A549 (cell line): ENCODE data around the gene CALN1.

Experiments used
- CHD2 ChIP-seq: fragments of 150-350 bp; IDR thresholded peaks from 2 replicates; pipeline ENCODE4 v1.6.1; 2014; ENCODE audit warnings: low read length; ENCODE audit not compliant: partially characterized antibody
- E2F6 ChIP-seq: IDR thresholded peaks from 2 replicates; pipeline ENCODE4 v1.6.1; 2012; ENCODE audit warnings: low read depth, borderline replicate concordance
- FOSB ChIP-seq: fragments of 250-450 bp; sonication (Bioruptor Pico); IDR thresholded peaks from 2 replicates; pipeline ENCODE4 v1.5.0; 2020; ENCODE audit warnings: mild to moderate bottlenecking, moderate library complexity
- NR3C1 ChIP-seq: fragments of >200 bp; sonication (Bioruptor Twin); formaldehyde crosslinking; IDR thresholded peaks from 3 replicates; pipeline ENCODE4 v1.6.1; 2017
- PHF8 ChIP-seq: fragments of 200-600 bp; sonication (generic); IDR thresholded peaks from 2 replicates; pipeline ENCODE4 v1.6.1; 2016; ENCODE audit warnings: low read depth, mild to moderate bottlenecking, antibody characterized with exemption, moderate library complexity, borderline replicate concordance
- SREBF2 ChIP-seq: fragments of 450-650 bp; IDR thresholded peaks from 2 replicates; pipeline ENCODE4 v1.6.1; 2014; ENCODE audit warnings: mild to moderate bottlenecking, moderate library complexity
- TF ChIP-seq, protein P1 (sequence below): IDR thresholded peaks from 2 replicates; pipeline ENCODE4 v1.6.1; 2012
- TF ChIP-seq, protein P2 (sequence below): IDR thresholded peaks from 2 replicates; pipeline ENCODE4 v1.6.1; 2012
- TF ChIP-seq, protein P3 (sequence below): fragments of >200 bp; sonication (Bioruptor Twin); formaldehyde crosslinking; IDR thresholded peaks from 3 replicates; pipeline ENCODE4 v1.5.1; 2016
- TF ChIP-seq, protein P4 (sequence below): fragments of 250-450 bp; sonication (Bioruptor Pico); IDR thresholded peaks from 2 replicates; pipeline ENCODE4 v1.5.0; 2021; ENCODE audit warnings: mild to moderate bottlenecking, moderate library complexity, borderline replicate concordance

DNA sequence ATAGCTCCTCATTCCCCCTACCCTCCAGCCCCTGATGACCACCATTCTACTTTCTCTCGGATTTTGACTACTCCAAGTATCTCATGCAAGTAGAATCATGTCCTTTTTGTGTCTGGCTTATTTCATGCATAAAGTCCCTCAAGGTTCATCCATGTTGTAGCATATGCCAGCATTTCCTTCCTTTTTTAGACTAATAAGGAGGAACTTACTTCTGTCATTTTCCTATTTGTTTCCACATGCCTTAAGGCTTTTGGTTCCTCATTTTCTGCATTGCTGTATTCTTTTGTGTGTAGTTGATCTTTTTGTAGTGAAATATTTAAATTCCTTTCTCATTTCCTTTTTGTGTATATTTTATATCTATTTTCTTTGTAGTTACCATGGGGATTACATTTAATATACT is 376.9 kb downstream of the CALN1 start:
- TF ChIP-seq, protein P1, sequence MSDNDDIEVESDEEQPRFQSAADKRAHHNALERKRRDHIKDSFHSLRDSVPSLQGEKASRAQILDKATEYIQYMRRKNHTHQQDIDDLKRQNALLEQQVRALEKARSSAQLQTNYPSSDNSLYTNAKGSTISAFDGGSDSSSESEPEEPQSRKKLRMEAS = no peak
- TF ChIP-seq, protein P2, sequence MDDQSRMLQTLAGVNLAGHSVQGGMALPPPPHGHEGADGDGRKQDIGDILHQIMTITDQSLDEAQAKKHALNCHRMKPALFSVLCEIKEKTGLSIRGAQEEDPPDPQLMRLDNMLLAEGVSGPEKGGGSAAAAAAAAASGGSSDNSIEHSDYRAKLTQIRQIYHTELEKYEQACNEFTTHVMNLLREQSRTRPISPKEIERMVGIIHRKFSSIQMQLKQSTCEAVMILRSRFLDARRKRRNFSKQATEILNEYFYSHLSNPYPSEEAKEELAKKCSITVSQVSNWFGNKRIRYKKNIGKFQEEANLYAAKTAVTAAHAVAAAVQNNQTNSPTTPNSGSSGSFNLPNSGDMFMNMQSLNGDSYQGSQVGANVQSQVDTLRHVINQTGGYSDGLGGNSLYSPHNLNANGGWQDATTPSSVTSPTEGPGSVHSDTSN = no peak
- TF ChIP-seq FOSB (CRISPR knock-in tag) (no peak), SREBF2 (no peak), NR3C1 (no peak), PHF8 (no peak), CHD2 (no peak), E2F6 (no peak)
- TF ChIP-seq, protein P3, sequence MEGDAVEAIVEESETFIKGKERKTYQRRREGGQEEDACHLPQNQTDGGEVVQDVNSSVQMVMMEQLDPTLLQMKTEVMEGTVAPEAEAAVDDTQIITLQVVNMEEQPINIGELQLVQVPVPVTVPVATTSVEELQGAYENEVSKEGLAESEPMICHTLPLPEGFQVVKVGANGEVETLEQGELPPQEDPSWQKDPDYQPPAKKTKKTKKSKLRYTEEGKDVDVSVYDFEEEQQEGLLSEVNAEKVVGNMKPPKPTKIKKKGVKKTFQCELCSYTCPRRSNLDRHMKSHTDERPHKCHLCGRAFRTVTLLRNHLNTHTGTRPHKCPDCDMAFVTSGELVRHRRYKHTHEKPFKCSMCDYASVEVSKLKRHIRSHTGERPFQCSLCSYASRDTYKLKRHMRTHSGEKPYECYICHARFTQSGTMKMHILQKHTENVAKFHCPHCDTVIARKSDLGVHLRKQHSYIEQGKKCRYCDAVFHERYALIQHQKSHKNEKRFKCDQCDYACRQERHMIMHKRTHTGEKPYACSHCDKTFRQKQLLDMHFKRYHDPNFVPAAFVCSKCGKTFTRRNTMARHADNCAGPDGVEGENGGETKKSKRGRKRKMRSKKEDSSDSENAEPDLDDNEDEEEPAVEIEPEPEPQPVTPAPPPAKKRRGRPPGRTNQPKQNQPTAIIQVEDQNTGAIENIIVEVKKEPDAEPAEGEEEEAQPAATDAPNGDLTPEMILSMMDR = no peak
- TF ChIP-seq, protein P4, sequence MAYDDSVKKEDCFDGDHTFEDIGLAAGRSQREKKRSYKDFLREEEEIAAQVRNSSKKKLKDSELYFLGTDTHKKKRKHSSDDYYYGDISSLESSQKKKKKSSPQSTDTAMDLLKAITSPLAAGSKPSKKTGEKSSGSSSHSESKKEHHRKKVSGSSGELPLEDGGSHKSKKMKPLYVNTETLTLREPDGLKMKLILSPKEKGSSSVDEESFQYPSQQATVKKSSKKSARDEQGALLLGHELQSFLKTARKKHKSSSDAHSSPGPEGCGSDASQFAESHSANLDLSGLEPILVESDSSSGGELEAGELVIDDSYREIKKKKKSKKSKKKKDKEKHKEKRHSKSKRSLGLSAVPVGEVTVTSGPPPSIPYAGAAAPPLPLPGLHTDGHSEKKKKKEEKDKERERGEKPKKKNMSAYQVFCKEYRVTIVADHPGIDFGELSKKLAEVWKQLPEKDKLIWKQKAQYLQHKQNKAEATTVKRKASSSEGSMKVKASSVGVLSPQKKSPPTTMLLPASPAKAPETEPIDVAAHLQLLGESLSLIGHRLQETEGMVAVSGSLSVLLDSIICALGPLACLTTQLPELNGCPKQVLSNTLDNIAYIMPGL (CRISPR knock-in tag) = no peak
